Right ventricle myocardium inferior (tissue), 1 donor: ENCODE data around the gene MCTP2. TPM values are rescaled to one million over a fixed set of nuclear protein-coding genes. Genes with fewer than 3 reads are reported as not detected.

ENCODE experiments used
- ATAC-seq: fragments of 200-7000 bp; cut with Tn5 transposase; one replicate; pipeline ENCODE4 v1.9.1; 2020; ENCODE audit warnings: mild to moderate bottlenecking, moderate library complexity
- DNase-seq: peaks from one replicate; pipeline ENCODE4 v3.0.0; 2021; ENCODE audit errors: missing footprints
- intact Hi-C: fragments of 100-400 bp; cut with DNase I; formaldehyde crosslinking; loops from one replicate; pipeline ENCODE4 v1.11.0; 2022
- total RNA-seq: library from RNA; stranded (reverse); fragmentation: NEBNext Ultra II Directional; extraction: Animal tissue kit (Norgen Biotek cat#: 25700); gene quantifications from one replicate; pipeline ENCODE4 v1.2.1, GENCODE V29; 2021
- donor health status: DM: no; HTN: yes; CAD: no; lungs with severe emphysema.

MCTP2 gene
- total RNA-seq, 1 donor from 2014 or later = 1.2 TPM

DNA sequence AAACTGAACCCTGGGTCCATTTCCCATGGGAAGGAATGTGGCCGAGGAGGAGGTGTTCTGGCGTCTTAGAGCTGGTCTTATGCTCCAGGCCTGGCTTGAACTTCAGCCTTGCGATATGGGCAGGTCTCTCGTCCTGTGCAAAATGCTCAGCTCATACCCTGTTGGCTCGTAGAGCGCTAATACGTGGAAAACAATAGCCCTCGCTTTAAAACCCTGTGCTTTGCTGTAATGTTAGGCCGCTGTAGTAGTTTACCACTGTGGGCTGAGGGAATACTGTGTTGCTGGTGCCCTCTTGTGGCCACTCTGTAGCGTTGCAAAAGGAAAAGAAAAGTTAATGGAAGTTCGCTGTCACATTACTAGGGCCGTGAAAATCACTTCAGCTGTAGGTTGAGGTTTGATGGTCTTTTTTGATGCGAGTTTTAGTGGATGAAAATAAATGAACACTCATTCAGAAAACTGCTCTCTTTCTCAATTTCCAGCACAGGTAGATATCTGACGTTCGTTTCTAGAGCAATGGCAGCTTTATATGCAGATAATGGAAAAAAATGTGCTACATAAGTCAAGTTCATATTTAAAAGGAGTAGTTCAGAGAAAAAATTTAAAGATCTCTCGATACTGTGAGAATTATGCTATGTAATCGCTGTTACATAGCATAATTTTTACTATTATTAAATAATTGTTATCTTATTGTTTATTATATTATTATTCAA, 92.9 kb downstream of the MCTP2 start:
- ATAC-seq (peak; percentile 86), DNase-seq (no peak)
- intact Hi-C loops = loop anchor here (1.0 kb wide), 1 partner anchor 159 kb away; no protein-coding TSS in a partner anchor

DNA sequence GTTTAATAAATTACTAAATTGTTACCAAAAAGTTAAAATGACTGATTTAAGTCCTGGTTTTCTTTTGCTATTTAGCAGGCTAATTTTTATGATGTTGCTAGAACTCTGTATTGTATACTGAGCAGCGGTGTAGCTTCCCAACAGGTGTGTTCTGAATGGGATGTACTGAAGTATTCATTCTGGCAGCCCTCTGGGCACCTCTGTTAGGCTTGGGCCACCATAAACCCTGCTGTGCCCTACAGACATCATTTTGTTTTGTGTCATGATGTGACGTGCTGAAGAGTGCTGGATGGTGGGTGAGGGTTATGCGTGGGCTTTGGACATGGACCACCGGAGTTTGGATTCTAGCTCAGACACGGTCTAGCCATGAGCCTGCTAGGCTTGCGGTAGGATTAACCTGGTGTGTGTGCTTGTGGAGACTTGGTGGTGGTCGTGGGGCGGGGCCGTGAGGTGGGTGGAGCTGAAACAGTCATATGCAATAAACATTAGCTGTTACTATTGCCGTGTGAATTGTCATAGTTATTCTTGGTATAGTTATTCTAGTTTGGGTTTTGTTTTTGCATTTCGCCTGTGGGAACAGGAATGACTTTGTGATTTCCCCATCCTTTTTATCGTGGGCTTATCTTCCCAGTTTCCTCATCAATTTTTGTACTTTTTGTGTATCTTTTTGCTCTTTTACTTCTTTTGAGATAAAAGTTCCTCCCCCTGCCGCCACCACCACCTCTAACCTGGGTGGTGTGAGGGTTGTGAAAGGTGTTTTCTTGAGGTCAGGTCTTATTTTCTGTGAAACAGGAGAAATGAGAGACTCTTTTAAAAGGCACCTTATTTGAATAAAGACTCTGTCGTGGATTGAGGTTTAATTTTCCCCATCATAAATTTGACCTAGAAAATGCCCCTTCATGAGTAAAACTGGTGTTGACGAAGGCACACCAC, 93.7 kb downstream of the MCTP2 start:
- intact Hi-C loops = loop anchor here (1.0 kb wide), 1 partner anchor 160 kb away; no protein-coding TSS in a partner anchor
- ATAC-seq (no peak), DNase-seq (no peak)

DNA sequence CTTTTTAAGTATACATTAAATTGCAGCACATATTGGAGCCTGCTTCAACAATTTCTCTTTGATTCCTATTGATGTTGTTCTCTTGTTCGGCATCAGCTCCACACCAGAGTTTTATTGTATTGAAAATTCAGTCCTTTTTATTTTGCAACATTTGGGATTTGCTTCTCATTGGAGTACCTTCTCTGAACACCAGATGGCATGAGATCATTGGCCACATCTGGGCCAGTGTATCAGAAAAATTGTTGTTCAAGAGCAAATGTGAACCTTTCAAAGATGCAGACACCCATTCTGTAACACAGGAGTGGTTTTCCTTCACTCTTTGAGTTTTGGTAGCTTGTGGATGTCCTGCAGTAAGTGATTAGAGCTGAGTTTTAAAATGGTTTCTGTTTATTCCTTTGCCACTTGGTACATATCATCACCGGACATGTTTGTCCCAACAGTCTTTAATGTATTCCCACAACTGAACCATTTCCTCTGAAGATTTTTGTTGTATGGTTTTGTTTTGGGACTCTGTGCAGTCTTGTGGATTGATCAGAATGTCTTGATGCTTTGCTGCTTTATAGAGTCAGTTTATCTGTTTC, 96.1 kb downstream of the MCTP2 start:
- intact Hi-C loops = no loop called here
- ATAC-seq (no peak), DNase-seq (no peak)

DNA sequence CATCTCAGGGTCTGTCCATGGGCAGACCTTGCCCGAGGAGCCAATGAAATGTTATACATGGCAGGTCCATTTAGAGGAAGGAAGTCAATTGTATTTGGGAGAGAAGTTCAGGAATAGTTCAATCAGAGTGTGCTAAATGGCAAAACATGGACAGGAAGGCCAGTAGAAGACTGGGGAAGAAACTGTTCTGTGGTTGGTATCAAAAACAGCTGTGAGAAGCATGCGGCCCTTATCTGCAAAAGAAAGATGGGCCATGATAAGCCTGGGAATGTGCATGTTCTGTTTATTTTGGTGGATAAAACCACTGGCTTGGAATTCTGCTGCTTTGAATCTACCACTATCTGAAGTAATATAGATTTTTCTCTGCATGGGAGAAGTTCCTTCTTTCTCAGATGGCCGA, 100.4 kb downstream of the MCTP2 start:
- ATAC-seq (no peak), DNase-seq (no peak)
- intact Hi-C loops = no loop called here

DNA sequence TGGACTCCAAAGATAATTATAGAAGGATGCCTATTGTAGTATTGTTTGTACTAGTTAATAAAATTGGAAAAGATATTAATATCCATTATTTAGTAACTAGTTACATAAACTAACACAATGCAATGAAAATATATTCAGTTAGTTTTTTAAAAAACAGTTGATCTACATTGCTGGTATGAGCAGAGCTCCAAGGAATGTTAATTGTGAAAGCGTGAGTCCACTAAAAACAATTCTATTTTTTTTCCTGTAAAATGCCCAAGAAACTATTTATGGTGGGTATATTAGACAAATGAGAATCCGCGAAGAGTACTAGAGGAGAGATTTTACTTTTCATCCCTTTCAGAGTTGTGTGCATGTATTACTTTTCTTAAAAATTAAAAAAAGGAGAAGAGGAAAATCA, 104.3 kb downstream of the MCTP2 start:
- no peak for DNase-seq
- no peak for ATAC-seq
- intact Hi-C loops = no loop called here

DNA sequence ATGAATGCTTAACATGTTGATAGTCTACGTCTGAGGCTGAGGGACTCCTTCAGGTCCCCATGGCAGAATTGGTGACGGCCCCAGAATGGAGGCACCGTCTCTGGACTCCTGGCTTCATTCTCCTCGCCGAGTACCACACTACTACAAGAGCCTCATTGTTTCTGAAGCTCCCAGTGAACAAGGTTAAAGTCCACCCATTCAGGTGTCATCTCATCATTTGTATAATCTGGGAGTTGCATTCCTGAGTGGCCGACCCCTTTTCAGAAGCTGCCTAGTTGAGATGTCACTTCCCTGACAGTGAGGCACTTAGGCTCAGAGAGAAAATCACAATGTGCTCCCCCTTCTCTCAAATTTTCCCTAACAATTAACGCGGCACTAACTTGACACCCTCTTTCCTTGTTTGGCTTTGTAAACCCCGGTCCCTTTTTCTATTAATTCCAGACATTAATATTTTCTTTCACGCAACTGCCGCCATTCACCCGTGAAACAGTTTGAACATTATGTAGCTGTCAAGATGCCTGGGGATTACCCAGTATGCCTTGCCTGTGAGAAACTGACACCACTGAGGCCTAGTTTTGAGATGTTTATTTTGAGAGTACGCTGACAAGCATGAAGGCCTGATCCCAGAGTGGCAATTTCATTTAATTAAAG, 105.6 kb downstream of the MCTP2 start:
- DNase-seq = no peak
- no peak for ATAC-seq
- intact Hi-C loops = no loop called here

DNA sequence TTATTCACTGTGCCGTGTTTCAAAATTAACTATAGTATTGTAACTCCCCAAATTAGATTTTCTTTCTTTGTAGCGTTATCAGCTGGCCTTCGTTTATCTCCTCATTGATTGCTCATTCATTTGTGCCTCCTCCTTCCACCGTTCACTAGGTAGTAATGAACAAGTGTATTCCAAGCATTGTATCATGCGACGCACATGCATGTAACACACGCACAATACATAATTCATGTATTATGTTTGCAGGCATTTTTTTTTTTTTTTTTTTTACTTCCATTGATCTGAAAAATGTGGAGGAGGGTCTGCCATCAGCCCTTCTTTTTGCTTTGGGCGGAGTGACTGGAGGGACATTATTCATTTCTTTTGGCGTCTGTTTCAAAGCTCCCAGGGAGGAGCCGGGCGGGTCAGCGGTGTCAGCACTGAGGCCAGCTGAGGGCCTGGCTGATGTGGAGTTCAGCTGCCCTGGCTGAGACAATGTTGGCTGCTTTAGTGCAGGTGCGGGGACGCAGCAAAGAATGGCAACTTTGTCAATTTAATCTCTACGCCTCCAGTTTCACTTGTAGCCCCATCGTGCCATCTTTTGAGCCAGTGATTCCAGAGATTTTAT, 107.0 kb downstream of the MCTP2 start:
- intact Hi-C loops = no loop called here
- no peak for DNase-seq
- no peak for ATAC-seq

DNA sequence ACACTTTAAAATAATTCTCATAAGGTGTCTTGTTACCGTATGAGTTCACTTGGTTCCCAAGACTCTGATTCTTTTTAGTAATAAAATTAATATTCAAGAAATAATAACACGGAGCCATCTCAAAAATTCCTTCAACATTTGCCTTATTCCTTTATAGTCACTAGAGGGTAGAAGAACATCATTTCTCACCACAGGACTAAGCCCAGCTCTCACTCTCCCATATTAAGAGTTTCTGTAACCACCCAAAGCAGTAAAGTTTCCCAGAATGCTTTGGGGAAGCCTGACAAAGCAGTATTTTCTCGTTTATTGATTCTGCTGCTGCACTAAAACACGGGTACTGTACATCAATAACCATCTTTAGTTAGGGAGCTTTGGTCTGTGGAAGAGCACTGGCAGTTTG, 114.9 kb downstream of the MCTP2 start:
- DNase-seq = no peak
- intact Hi-C loops = no loop called here

DNA sequence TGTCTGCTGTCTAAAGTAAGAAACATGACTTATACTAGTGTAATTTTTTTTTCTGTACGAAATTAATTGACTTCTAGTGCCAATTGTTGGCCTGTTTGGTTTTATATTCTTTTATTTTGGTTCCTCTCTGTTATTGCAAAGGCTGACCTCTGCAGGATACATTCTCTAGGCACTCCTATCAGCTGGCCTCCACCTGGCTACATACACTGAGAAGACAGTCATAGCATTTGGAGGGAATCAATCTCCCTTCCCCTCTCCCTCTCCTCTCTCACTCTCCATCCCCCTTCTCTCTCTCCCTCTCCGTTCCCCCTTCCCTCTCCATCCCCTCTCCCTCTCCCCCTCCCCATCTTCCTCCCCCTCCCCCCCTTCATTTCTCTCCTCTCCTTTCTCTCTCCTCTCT, 116.7 kb downstream of the MCTP2 start:
- ATAC-seq = no peak
- intact Hi-C loops = no loop called here
- no peak for DNase-seq

More for the DNA sequence above, 114.9 kb downstream of the MCTP2 start:
- ATAC-seq = no peak

DNA sequence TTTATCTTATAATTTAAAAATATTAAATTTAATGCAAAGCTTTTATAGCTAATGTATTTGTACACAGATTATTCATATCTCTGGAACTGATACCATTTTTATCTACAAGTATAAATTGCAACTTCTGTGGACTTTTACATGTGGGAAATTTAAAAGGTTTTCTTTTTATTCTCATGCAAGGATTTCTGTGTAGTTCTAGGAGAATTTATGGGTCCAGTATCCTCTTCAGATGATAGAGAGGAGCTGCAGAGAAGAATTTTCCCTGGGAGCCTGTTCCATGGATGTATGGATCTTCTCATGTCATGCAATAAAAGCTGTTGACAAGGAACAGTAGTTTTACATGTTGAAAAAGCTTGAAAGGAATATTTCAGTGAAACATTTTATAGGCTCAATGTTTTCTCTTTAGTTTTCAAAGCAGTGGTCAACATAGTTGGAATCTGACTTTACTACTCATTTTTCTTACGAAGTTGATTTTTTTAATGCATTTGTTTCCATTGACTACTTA, 119.7 kb downstream of the MCTP2 start:
- no peak for ATAC-seq
- DNase-seq = no peak
- intact Hi-C loops = no loop called here

DNA sequence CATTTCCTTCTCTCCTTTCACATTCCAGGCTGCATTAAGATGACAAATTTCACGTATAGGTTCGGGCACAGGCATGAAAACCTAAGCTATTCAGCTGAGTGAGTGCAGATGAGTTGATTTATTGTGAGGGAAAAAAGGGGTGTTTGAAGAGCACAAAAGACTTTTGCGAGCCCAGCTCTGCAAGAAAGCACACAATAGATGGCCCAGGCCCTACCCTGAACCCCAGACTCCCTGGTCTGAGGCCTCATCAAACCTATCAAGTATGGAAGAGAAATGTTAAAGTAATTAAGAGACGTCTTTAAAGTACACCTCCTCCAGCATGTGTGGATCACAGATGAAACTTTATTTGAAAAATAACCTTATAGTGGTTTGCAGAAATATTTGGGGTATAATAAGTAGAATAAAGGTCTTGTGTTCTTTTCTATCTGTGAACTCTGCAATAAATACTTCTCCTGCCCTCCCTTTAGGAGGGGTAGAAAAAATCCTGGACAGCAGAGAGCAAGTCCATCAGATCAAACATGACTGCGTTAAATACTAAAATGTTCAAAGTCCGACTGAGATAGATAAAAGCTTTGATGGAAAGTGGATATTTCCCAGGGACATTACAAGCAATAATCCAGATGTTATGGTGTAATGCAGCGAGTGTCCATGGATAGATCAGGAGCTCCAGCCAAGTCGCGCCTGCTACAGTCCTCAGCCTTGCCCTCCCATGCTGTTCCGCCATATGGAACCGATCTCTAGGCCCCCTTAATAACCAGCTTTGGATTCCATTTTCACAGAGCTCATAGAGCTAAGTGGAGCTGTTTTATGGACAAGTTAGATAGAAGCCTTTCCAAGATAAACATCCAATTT, 121.5 kb downstream of the MCTP2 start:
- DNase-seq (no peak), ATAC-seq (no peak)
- intact Hi-C loops = no loop called here

DNA sequence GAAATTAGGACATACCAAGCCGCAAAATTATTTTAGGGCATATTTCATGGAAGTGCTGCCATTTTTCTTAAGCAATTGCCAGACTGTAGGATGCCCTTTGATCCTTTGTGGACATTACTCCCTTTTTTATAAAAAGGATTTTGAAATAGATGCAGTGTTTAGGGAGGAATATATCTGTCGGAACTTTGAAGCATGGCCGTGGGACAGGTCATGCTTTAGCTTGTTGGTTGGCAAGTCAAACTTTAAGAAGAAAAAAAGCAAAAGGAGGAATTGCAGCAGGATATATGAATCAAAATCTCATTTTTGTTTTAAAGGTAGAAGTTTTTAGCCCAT, 122.1 kb downstream of the MCTP2 start:
- DNase-seq = no peak
- ATAC-seq = no peak
- intact Hi-C loops = no loop called here

DNA sequence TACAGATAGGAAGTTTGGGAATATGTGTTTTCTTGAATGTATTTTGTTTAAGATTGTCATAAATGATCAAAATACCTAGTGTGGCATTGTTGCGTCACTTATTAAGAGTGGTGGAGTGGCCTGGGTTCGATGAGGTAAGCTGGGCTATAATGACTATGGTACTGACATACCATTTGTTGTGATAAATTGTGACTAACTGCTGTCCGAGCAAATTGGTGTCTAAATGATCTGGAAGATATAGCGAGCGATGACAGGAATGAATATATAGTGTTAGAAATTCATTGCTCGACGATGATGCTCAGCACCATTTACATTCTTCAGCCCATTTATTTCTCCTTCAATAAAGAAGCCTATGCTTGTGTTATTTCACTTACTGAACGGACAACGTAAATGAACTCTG, 123.3 kb downstream of the MCTP2 start:
- intact Hi-C loops = no loop called here
- no peak for ATAC-seq
- DNase-seq = no peak

DNA sequence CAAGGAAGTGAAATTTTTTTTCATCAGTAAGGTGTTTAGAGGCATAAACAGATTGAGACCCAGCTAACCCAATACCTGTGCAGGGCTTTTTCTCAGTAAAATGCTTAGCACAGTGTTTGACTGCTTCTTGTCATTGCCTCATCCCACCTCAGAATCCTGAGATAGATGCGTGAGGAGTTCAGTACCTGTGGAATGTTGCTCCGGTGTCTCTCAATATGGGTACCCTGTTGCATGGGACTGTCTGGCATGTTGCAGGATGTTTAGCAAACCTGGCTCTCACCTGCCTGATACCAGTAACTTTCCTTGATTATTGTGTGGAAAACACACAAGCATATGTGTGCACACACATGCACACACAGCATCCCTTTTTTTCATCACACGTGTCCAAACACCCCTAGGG, 128.4 kb downstream of the MCTP2 start:
- intact Hi-C loops = no loop called here
- no peak for ATAC-seq
- DNase-seq = no peak

DNA sequence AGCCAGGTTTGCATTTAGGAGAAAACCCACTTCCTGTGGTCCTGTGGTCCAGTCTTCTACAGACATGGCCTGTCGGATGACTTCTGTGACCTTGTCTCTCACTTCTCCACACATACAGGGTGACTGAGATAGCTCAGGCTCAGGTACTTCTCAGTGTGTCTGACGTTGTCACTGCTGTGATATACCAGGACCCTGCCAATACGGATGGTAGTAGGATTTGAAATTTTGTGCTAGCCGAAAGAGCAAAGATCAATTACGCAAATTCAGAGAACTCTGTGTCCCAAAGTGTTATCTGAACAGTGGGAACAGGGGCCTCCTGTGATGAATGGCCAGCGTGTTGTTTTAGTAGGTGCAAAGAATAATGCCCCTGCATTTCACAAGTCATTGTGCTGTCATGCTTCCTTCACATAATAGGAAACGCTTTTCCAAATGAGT, 128.9 kb downstream of the MCTP2 start:
- no peak for ATAC-seq

DNA sequence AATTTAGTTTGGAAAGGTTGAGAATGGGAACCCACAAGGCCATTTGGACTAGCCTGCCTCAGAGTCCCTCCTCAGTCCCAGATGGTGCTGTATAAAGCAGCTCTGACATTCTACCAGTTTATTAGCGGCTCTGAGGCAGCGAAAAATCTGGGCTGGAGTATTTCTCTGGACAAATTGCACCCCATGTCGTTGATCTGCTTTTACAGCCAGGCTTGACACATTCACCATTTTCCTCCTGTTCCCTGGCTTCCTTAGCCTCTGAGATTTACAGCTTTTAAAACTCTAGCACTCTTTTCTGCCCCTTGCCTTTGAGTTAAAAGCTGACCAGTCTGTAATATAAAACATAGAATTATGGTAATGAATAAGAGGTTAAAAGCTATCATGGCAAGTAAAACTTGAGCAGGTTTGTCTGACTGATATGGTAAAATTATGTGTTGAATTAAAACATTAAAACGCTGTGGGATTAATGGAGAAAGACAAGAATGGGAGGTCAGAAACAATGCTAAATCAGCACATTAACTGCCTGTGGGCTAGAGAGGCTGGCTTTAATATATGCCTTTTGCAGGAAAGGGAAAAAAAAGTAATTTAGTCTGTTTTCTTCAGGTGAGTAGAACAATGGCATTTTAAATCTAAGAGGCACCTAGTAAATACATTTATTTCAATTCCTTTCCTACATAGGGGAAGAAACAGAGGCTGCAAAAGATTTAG, 131.2 kb downstream of the MCTP2 start:
- intact Hi-C loops = no loop called here
- ATAC-seq = no peak

More for the DNA sequence above, 128.9 kb downstream of the MCTP2 start:
- no peak for DNase-seq
- intact Hi-C loops = no loop called here

DNA sequence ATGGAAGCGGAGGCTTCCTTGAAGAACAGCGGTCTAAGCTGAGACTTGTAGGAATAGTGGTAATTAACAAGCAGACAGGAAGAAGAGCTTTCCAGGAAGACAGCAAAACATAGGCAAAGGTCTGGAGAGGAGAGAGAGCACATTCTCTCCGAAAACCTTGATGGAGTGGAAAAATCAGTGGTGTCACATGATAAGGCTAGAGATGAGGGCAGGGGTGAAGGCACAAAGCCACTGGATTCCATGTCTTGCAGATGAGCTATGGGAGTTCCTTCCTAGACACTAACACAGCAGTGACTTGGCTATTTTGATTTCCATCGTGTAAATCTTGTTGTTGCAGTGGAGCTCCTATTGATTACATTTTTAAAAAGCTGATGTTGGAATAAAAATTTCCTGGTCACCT, 132.0 kb downstream of the MCTP2 start:
- intact Hi-C loops = no loop called here
- ATAC-seq (no peak), DNase-seq (no peak)

More for the DNA sequence above, 131.2 kb downstream of the MCTP2 start:
- DNase-seq = no peak
